Lower leg skin (tissue), 4 donors: ENCODE data around the gene FEM1B. TPM values are rescaled to one million over a fixed set of nuclear protein-coding genes. Genes with fewer than 3 reads are reported as not detected.

ENCODE experiments used
- DNase-seq, 2 donors: peaks; one replicate each; pipeline ENCODE4 v3.0.0-alpha.2; 2019; ENCODE audit warnings: low spot score in 2 of 2
- H3K4me3 ChIP-seq: fragments of 200-600 bp; sonication (generic); 2 replicates; pipeline ENCODE4 v1.5.1; 2017; ENCODE audit warnings: mild to moderate bottlenecking, low read depth; ENCODE audit not compliant: poor library complexity, severe bottlenecking
- POLR2A ChIP-seq, 2 donors: fragments of 450-650 bp; IDR thresholded peaks; one replicate each; pipeline ENCODE4 v1.6.1; 2016 to 2017; ENCODE audit warnings: antibody characterized with exemption in 2 of 2, mild to moderate bottlenecking in 1 of 2, moderate library complexity in 1 of 2
- WGBS, 2 donors: methylation state at CpG; one replicate each; pipeline ENCODE4 v1.1.5; 2018; 5-methylcytosine and 5-hydroxymethylcytosine counted together
- intact Hi-C: fragments of 100-400 bp; cut with DNase I; formaldehyde crosslinking; loops from one replicate; pipeline ENCODE4 v1.15.0; 2023; ENCODE audit warnings: low total_unique reads
- total RNA-seq, 4 donors: library from RNA; depleted of rRNA; stranded (reverse); fragments of >200 nt; gene quantifications; one replicate each; pipeline ENCODE4 v1.1.0, GENCODE V29; 2016
- TF ChIP-seq, protein P1 (sequence below), 3 donors: fragments of 450-650 bp; IDR thresholded peaks; one replicate each; pipeline ENCODE4 v1.5.1; 2016; ENCODE audit warnings: antibody characterized with exemption in 3 of 3, mild to moderate bottlenecking in 3 of 3, moderate library complexity in 2 of 3

Gene FEM1B
- total RNA-seq, 4 donors from 2014 or later, result 70.6 to 90.9 (median 82.4) TPM

DNA sequence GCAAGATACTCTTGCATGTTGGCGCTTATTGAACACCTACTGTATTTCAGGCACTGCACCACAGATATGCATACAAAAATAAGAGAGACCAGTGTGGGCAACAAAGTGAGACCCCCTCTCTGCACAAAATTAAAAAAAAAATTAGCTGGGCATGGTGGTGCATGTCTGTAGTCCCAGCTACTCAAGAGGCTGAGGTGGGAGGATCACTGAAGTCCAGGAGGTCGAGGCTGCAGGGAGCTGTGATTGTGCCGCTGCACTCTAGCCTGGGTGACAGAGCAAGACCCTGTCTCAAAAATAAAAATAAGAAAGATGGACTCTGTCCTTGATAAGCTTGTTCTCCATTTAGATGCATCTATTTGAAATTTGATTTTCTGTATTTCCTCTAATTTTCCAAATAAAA is 20.8 kb downstream of the FEM1B start:
- TF ChIP-seq POLR2A (IDR thresholded peaks at IDR 0.05), result no peak
- TF ChIP-seq, protein P1, sequence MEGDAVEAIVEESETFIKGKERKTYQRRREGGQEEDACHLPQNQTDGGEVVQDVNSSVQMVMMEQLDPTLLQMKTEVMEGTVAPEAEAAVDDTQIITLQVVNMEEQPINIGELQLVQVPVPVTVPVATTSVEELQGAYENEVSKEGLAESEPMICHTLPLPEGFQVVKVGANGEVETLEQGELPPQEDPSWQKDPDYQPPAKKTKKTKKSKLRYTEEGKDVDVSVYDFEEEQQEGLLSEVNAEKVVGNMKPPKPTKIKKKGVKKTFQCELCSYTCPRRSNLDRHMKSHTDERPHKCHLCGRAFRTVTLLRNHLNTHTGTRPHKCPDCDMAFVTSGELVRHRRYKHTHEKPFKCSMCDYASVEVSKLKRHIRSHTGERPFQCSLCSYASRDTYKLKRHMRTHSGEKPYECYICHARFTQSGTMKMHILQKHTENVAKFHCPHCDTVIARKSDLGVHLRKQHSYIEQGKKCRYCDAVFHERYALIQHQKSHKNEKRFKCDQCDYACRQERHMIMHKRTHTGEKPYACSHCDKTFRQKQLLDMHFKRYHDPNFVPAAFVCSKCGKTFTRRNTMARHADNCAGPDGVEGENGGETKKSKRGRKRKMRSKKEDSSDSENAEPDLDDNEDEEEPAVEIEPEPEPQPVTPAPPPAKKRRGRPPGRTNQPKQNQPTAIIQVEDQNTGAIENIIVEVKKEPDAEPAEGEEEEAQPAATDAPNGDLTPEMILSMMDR (IDR thresholded peaks at IDR 0.05), result no peak
- no peak overlapping the region for H3K4me3 ChIP-seq
- WGBS, 2 donors, result 83 to 88% methylated on average over 3 of the region's 3 CpGs
- intact Hi-C loops, result no loop called here
- DNase-seq, result peak in 1 of 2 donors; percentile 6

DNA sequence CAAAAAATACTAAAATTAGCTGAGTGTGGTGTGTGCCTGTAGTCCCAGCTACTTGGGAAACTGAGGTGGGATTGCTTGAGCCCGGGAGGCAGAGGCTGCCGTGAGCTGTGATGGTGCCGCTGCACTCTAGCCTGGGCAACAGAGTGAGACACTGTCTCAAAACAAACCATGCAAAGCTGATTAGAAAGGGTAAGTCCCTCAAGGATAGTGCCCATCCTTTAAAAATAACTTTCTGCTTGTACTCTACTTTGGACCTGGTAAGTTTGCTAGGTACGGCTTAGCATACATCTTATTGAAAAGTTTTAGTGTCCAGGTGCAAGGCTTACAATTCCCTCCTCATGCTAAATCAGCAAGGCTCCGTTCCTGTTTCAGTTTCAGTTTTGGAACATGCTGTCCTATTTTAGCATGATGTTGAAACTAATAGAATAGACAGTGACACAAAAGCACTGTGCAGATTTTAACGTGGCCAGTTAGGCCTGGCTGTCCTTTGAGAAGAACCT is 21.4 kb downstream of the FEM1B start:
- 11 to 24% methylated on average over 6 of the region's 6 CpGs for WGBS, 2 donors
- DNase-seq, result peak in 1 of 2 donors; percentile 29
- intact Hi-C loops, result no loop called here
- no peak overlapping the region for H3K4me3 ChIP-seq
- no peak for TF ChIP-seq POLR2A (IDR thresholded peaks at IDR 0.05)
- TF ChIP-seq, protein P1 (IDR thresholded peaks at IDR 0.05), result no peak

- intact Hi-C loops, result no loop called here
- WGBS, 2 donors, result 27 to 36% methylated on average over 5 of the region's 5 CpGs
- DNase-seq, result peak in 1 of 2 donors; percentile 15
- TF ChIP-seq, protein P1 (IDR thresholded peaks at IDR 0.05), result no peak
- no peak for TF ChIP-seq POLR2A (IDR thresholded peaks at IDR 0.05)
- H3K4me3 ChIP-seq, result no peak overlapping the region
Measured at GRCh38 chr15:68299436-68299835, 21.9 kb downstream of the FEM1B start.

DNA sequence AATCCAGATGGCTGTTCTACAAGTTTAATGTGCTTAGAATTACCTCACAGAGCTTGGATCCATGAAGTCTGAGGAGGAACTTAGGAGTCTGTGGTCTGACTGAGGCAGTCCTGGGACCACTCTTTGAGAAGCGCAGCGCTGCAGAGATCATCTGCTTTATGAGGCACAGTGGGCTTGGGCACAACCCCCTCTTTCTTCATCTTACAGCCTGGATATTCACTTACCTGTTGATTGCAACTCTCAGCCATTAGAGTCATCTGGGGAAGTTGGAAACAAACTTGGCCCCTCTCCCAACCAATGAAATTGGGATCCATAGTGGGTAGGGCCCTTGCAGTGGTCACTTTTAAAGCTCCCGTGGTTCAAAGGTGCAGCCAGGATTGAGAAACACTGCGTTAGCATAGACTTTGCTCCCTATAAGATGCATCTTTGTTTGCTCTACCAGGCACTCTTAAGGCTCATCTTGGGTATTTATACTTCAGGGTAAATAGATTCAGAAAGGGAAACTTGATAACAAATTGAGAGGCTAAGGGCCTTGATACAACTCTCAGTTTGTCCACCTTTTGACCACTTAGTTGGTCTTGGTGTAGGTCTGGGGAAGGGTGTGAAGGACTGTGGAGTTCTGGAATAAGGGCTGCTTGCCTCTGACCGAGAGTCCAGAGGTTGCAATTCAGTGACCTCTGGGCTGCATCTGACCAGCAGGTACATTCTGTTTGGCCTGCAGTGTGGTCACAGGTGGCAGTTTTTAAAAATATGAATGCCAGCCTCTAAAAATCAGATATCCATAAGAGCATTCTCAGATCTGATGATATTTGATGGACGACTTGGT is 22.8 kb downstream of the FEM1B start:
- H3K4me3 ChIP-seq, result no peak overlapping the region
- TF ChIP-seq POLR2A (IDR thresholded peaks at IDR 0.05), result no peak
- TF ChIP-seq, protein P1 (IDR thresholded peaks at IDR 0.05), result no peak
- DNase-seq, result peak in 1 of 2 donors; percentile 11
- intact Hi-C loops, result loop anchor here (5.0 to 10.0 kb wide), 2 partner anchors 77 to 574 kb away; no protein-coding TSS in a partner anchor
- 89 to 95% methylated on average over 6 of the region's 6 CpGs for WGBS, 2 donors

DNA sequence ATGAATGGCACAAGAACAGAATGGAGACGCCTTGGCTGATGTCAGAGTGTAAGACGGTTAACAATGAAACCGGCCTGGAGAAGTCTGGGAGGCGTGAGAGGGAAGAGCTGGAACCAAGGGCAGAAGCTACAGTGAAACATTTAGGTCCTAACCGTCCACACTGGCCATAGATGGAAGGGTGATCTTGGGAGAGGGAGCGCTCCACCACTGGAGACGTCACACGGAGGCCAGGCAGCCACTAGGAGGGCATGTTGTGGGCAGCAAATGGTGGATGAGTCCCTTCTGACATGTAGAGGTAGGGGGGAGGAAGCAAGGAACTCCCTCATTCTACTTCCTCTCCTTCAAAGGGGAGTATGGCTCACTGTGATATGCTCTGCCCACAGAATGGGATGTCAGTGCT is 23.8 kb downstream of the FEM1B start:
- 88 to 93% methylated on average over 8 of the region's 8 CpGs for WGBS, 2 donors
- intact Hi-C loops, result loop anchor here (5.0 to 10.0 kb wide), 2 partner anchors 76 to 574 kb away; no protein-coding TSS in a partner anchor
- H3K4me3 ChIP-seq, result no peak overlapping the region
- TF ChIP-seq POLR2A (IDR thresholded peaks at IDR 0.05), result no peak
- TF ChIP-seq, protein P1 (IDR thresholded peaks at IDR 0.05), result no peak
- DNase-seq, result peak in 1 of 2 donors; percentile 11
